GM23248 (cell line): ENCODE results near the gene CTNNA2. TPM values are rescaled to one million over a fixed set of nuclear protein-coding genes. Genes with fewer than 3 reads are reported as not detected.

Source experiments
- DNase-seq: peaks from one replicate; pipeline ENCODE4 v3.0.0-alpha.2; 2015
- H2AFZ ChIP-seq: fragments of 200-600 bp; sonication (generic); 2 replicates; pipeline ENCODE4 v1.6.1; 2016; ENCODE audit warnings: antibody characterized with exemption
- H3F3A ChIP-seq: fragments of 200-600 bp; sonication (generic); 2 replicates; pipeline ENCODE4 v1.6.1; 2016; ENCODE audit warnings: mild to moderate bottlenecking, antibody characterized with exemption, mixed run types; ENCODE audit not compliant: insufficient read depth
- H3K27ac ChIP-seq: fragments of 200-600 bp; sonication (generic); 2 replicates; pipeline ENCODE4 v1.5.1; 2016; ENCODE audit warnings: mild to moderate bottlenecking
- H3K27me3 ChIP-seq: fragments of 200-600 bp; sonication (generic); replicated peaks from 2 replicates; pipeline ENCODE4 v1.6.1; 2016; ENCODE audit warnings: mild to moderate bottlenecking; ENCODE audit not compliant: insufficient read depth
- H3K36me3 ChIP-seq: fragments of 200-600 bp; sonication (generic); 2 replicates; pipeline ENCODE4 v1.6.1; 2016; ENCODE audit warnings: low read depth, mild to moderate bottlenecking
- H3K4me1 ChIP-seq: fragments of 200-600 bp; sonication (generic); 2 replicates; pipeline ENCODE4 v1.6.1; 2016; ENCODE audit warnings: mild to moderate bottlenecking; ENCODE audit not compliant: insufficient read depth
- H3K4me2 ChIP-seq: fragments of 200-600 bp; sonication (generic); one replicate; pipeline ENCODE4 v1.6.1; 2016; ENCODE audit warnings: mild to moderate bottlenecking; ENCODE audit not compliant: unreplicated experiment
- H3K4me3 ChIP-seq: fragments of 200-600 bp; sonication (generic); 2 replicates; pipeline ENCODE4 v1.5.1; 2016; ENCODE audit warnings: mild to moderate bottlenecking
- H3K79me2 ChIP-seq: fragments of 200-600 bp; sonication (generic); 2 replicates; pipeline ENCODE4 v1.6.1; 2016; ENCODE audit warnings: mild to moderate bottlenecking; ENCODE audit not compliant: insufficient read depth
- H3K9ac ChIP-seq: fragments of 200-600 bp; sonication (generic); 2 replicates; pipeline ENCODE4 v1.6.1; 2016; ENCODE audit warnings: mild to moderate bottlenecking
- H3K9me2 ChIP-seq: fragments of 200-600 bp; sonication (generic); 2 replicates; pipeline ENCODE4 v1.6.1; 2016; ENCODE audit warnings: mixed run types, mild to moderate bottlenecking, moderate library complexity; ENCODE audit not compliant: insufficient read depth
- H3K9me3 ChIP-seq: fragments of 200-600 bp; sonication (generic); one replicate; pipeline ENCODE4 v1.6.1; 2017; ENCODE audit warnings: low read depth
- H4K20me1 ChIP-seq: fragments of 200-600 bp; sonication (generic); 2 replicates; pipeline ENCODE4 v1.6.0; 2016; ENCODE audit not compliant: insufficient read depth
- EZH2 ChIP-seq: fragments of 200-600 bp; sonication (generic); IDR thresholded peaks from 2 replicates; pipeline ENCODE4 v1.6.1; 2018; ENCODE audit warnings: antibody characterized with exemption, mild to moderate bottlenecking; ENCODE audit not compliant: insufficient read depth, poor library complexity, severe bottlenecking
- EZH2phosphoT487 ChIP-seq: fragments of 200-600 bp; sonication (generic); IDR thresholded peaks from 2 replicates; pipeline ENCODE4 v1.6.1; 2018; ENCODE audit warnings: antibody characterized with exemption, moderate library complexity, mild to moderate bottlenecking, low read depth; ENCODE audit not compliant: insufficient read depth
- WGBS, 2 experiments: methylation state at CpG; one replicate each; pipeline ENCODE4 v1.1.6; 2015 to 2017; ENCODE audit warnings: low lambda C conversion rate in 2 of 2, low coverage in 1 of 2; ENCODE audit errors: missing lambda C conversion rate in 2 of 2; 5-methylcytosine and 5-hydroxymethylcytosine counted together
- in situ Hi-C: fragments of 300-500 bp; cut with MboI; formaldehyde crosslinking; loops from 2 replicates; pipeline ENCODE4 v1.15.0; 2020
- polyA plus RNA-seq: library from polyadenylated mRNA; unstranded; fragments of >200 nt; fragmentation: Nextera tagmentation; extraction: Ambion mirVana; gene quantifications from 2 replicates; pipeline ENCODE4 v1.2.1, GENCODE V29; 2016
- total RNA-seq: library from RNA; depleted of rRNA; stranded (reverse); fragments of >200 nt; shearing (Covaris generic); gene quantifications from 2 replicates; pipeline ENCODE4 v1.2.3, GENCODE V29; 2014

CTNNA2 gene
- total and polyA plus RNA-seq, 2 experiments from 2014 or later: not detected

- Histone ChIP-seq H3K9me2 (no peaks in the 10 kb centered on the region), H3K9ac (no peak overlapping the region), H3F3A (no peaks in the 10 kb centered on the region), H3K36me3 (no peaks in the 10 kb centered on the region), H3K4me2 (no peak overlapping the region), H2AFZ (no peak overlapping the region), H3K4me1 (no peaks in the 10 kb centered on the region), H3K4me3 (no peak overlapping the region), H3K9me3 (no peaks in the 10 kb centered on the region), H3K27me3 (no peaks in the 10 kb centered on the region), H4K20me1 (no peaks in the 10 kb centered on the region), H3K27ac (no peak overlapping the region), H3K79me2 (no peaks in the 10 kb centered on the region)
- no peak for DNase-seq
- in situ Hi-C loops: no loop called here
- TF ChIP-seq EZH2: no peak
- no peak for TF ChIP-seq EZH2phosphoT487
These were observed 849.1 kb downstream of the CTNNA2 start for GRCh38 chr2:80361904-80362303.

GRCh38 chr2:80363330-80363729 lies 850.5 kb downstream of the CTNNA2 start:
- H3K36me3 ChIP-seq: no peaks in the 10 kb centered on the region
- H3K4me1 ChIP-seq: no peaks in the 10 kb centered on the region
- H2AFZ ChIP-seq: no peak overlapping the region
- WGBS, 2 experiments: 49 to 50% methylated on average over 5 of the region's 5 CpGs
- TF ChIP-seq EZH2 (no peak), EZH2phosphoT487 (no peak)
- in situ Hi-C loops: no loop called here
- H3K27me3 ChIP-seq: no peaks in the 10 kb centered on the region
- H3K4me3 ChIP-seq: no peak overlapping the region
- H3K9ac ChIP-seq: no peak overlapping the region
- DNase-seq: no peak
- no peak overlapping the region for H3K27ac ChIP-seq
- H3K4me2 ChIP-seq: no peak overlapping the region
- no peaks in the 10 kb centered on the region for H3K79me2 ChIP-seq
- H3K9me2 ChIP-seq: no peaks in the 10 kb centered on the region
- H4K20me1 ChIP-seq: no peaks in the 10 kb centered on the region
- no peaks in the 10 kb centered on the region for H3K9me3 ChIP-seq
- no peaks in the 10 kb centered on the region for H3F3A ChIP-seq

DNA sequence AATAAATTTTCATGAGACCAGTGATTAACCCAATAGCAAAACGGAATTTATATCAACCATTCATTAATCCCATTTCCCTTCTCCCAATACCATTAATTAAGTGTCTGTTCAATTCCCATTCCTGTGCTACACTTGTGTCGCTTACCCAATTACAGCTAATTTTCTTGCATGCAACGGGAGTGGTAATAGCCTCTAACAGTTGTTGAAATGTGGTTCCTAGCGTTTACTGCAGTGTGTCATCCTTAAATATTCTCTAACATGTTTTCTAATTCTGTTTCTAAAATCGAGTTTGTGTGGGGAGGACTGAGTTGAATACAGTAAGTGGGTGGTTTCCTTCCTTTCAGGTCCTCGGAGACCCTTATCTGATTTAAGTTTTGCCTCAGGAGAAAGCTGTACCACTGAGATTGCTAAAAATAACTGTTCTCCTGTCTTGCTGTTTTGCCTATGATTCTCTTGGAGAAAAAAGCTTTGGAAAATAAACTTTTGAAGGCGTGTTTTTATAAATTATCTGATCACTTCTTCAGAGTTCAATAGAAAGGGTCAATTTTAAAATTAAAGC lies 851.0 kb downstream of the CTNNA2 start:
- no peak for TF ChIP-seq EZH2
- no peak for TF ChIP-seq EZH2phosphoT487
- Histone ChIP-seq H3K27me3 (no peaks in the 10 kb centered on the region), H3K36me3 (no peaks in the 10 kb centered on the region), H3K4me1 (no peaks in the 10 kb centered on the region), H3K9ac (no peak overlapping the region), H3K27ac (no peak overlapping the region), H3K4me2 (no peak overlapping the region), H4K20me1 (no peaks in the 10 kb centered on the region), H3K9me2 (no peaks in the 10 kb centered on the region), H2AFZ (no peak overlapping the region), H3K4me3 (no peak overlapping the region), H3K9me3 (no peaks in the 10 kb centered on the region), H3F3A (no peaks in the 10 kb centered on the region), H3K79me2 (no peaks in the 10 kb centered on the region)
- 11 to 15% methylated on average over 7 of the region's 7 CpGs for WGBS, 2 experiments
- DNase-seq: no peak
- in situ Hi-C loops: no loop called here

DNA sequence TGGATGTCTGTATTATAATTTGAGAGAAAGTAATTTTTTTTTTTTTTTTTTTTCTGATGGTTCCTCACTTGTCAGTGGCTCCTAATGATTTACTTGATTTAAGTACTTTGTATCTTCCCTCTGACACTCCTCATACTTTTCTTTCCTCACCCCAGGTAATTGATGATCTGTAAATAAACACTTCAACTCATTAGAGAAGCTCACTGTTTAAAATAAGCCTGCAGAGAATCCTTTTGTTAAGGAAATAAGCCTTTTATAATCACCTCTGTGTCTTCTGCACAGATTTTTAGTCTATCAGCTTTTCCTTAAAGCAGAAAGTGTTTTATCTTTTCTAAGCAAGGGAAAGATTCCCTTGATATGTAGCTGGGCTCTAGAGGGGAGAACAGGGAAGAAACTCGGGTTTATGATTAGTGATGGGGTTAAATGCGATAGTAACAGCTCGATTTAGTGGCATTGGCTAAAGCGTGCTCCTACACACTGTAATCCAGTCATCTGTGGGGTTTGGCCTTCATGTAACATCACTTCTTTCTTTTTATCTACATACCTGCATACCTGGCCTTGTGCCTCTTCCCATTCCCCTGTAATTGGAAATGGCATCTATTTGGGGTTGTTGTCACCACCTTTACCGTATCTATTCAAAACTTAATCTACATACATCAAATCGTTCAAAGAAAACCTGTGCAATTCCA lies 851.8 kb downstream of the CTNNA2 start:
- Histone ChIP-seq H3K9ac (no peak overlapping the region), H3K9me3 (no peaks in the 10 kb centered on the region), H3K27ac (no peak overlapping the region), H3K36me3 (no peaks in the 10 kb centered on the region), H3K27me3 (no peaks in the 10 kb centered on the region), H2AFZ (no peak overlapping the region), H3K9me2 (no peaks in the 10 kb centered on the region), H3F3A (no peaks in the 10 kb centered on the region), H3K79me2 (no peaks in the 10 kb centered on the region), H3K4me2 (no peak overlapping the region), H3K4me3 (no peak overlapping the region), H3K4me1 (no peaks in the 10 kb centered on the region), H4K20me1 (no peaks in the 10 kb centered on the region)
- TF ChIP-seq EZH2 (no peak), EZH2phosphoT487 (no peak)
- in situ Hi-C loops: no loop called here
- no peak for DNase-seq
- 24 to 26% methylated on average over 6 of the region's 6 CpGs for WGBS, 2 experiments

DNA sequence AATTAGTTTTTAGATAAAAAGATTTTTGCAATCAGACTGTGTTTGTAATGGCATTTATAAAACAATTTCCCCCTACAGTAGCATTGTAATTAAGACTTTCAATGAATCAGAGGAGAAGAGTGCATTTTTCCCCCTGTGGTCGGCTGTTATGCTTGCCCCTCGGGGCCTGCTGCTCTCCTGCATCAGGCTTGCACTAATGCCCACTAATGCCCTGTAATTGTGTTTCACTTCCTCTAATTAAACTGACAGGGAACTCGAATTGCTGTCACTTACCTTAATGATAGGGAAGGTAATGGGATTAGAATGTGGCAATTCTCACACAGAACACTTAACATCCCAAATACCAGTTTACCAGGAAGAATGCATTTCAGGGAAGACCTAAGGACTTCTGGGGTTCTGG lies 852.9 kb downstream of the CTNNA2 start:
- H3F3A ChIP-seq: no peaks in the 10 kb centered on the region
- H3K9ac ChIP-seq: no peak overlapping the region
- no peak overlapping the region for H3K4me2 ChIP-seq
- WGBS, 2 experiments: 10 to 15% methylated on average over 3 of the region's 3 CpGs
- H3K27ac ChIP-seq: no peak overlapping the region
- TF ChIP-seq EZH2: no peak
- TF ChIP-seq EZH2phosphoT487: no peak
- H3K79me2 ChIP-seq: no peaks in the 10 kb centered on the region
- no peaks in the 10 kb centered on the region for H3K36me3 ChIP-seq
- no peaks in the 10 kb centered on the region for H3K4me1 ChIP-seq
- no peaks in the 10 kb centered on the region for H4K20me1 ChIP-seq
- no peaks in the 10 kb centered on the region for H3K27me3 ChIP-seq
- no peak for DNase-seq
- in situ Hi-C loops: no loop called here
- H2AFZ ChIP-seq: no peak overlapping the region
- no peaks in the 10 kb centered on the region for H3K9me2 ChIP-seq
- H3K9me3 ChIP-seq: no peaks in the 10 kb centered on the region
- no peak overlapping the region for H3K4me3 ChIP-seq
